MCF 10A (cell line): ENCODE results near the gene CAPN10. TPM values are rescaled to one million over a fixed set of nuclear protein-coding genes. Genes with fewer than 3 reads are reported as not detected.

Experiments used
- BruUV-seq: library from RNA; stranded (reverse); fragments of 400-500 nt; replicated peaks from 2 replicates; lab custom pipeline; 2021; lab: Mats Ljungman, UMichigan
- CTCF ChIA-PET: fragments of 300-600 bp; sonication (Branson Sonifier 250); formaldehyde crosslinking; extraction: SDS; loops from one replicate; lab custom pipeline; 2021; ENCODE audit warnings: antibody characterized with exemption, inconsistent platforms; lab: Yijun Ruan, JAX
- POLR2A ChIA-PET: fragments of 300-600, 350-650 bp; sonication (Branson Sonifier 250); formaldehyde crosslinking; extraction: SDS; loops from one replicate; lab custom pipeline; 2020; ENCODE audit warnings: antibody characterized with exemption, inconsistent platforms; lab: Yijun Ruan, JAX
- DNase-seq: peaks from one replicate; pipeline ENCODE4 v3.0.0-alpha.2; 2018; ENCODE audit not compliant: unreplicated experiment
- H3K27ac Mint-ChIP-seq: one replicate; pipeline ENCODE4 v1.8.0; 2022; ENCODE audit warnings: mild to moderate bottlenecking, low read depth, mixed read lengths; ENCODE audit not compliant: unreplicated experiment
- H3K27me3 Mint-ChIP-seq: one replicate; pipeline ENCODE4 v1.8.0; 2022; ENCODE audit warnings: mixed read lengths; ENCODE audit not compliant: insufficient read depth, unreplicated experiment
- H3K36me3 Mint-ChIP-seq: one replicate; pipeline ENCODE4 v1.8.0; 2022; ENCODE audit warnings: mild to moderate bottlenecking, moderate library complexity, mixed read lengths; ENCODE audit not compliant: insufficient read depth, unreplicated experiment
- H3K4me1 Mint-ChIP-seq: one replicate; pipeline ENCODE4 v1.8.0; 2022; ENCODE audit warnings: mixed read lengths; ENCODE audit not compliant: insufficient read depth, unreplicated experiment
- H3K4me3 Mint-ChIP-seq: one replicate; pipeline ENCODE4 v1.8.0; 2022; ENCODE audit warnings: mild to moderate bottlenecking, moderate library complexity, mixed read lengths; ENCODE audit not compliant: unreplicated experiment
- H3K9me3 Mint-ChIP-seq: one replicate; pipeline ENCODE4 v1.8.0; 2022; ENCODE audit warnings: mixed read lengths; ENCODE audit not compliant: unreplicated experiment
- intact Hi-C: fragments of 100-400 bp; cut with micrococcal nuclease; formaldehyde crosslinking; loops from 2 replicates; pipeline ENCODE4 v1.14.1; 2022
- total RNA-seq: library from RNA; stranded (reverse); gene quantifications from 2 replicates; pipeline ENCODE4 v1.2.3, GENCODE V29; 2022
- TF ChIP-seq, protein P1 (sequence below): fragments of 200-600 bp; IDR thresholded peaks from one replicate; pipeline ENCODE4 v1.8.0; 2022; ENCODE audit warnings: antibody characterized with exemption, mild to moderate bottlenecking; ENCODE audit not compliant: unreplicated experiment

Gene CAPN10
- total RNA-seq, 1 experiment from 2014 or later, result 27.6 TPM

DNA sequence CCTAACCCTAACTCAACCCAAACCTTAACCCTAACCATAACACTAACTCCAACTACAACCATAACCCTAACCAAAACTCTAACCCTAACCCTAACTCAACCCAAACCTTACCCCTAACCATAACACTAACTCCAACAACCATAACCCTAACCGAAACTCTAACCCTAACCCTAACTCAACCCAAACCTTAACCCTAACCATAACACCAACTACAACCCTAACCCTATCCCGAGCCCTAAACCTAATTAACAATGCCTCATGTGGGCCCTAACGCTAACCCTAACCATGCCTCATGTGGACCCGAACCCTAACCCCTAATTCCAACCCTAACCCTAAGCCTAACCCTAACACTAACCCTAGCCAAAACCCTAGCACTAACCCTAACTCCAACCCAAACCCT lies 27.2 kb downstream of the CAPN10 start:
- BruUV-seq, result no TSS peak
- no peaks in the 10 kb centered on the region for H3K9me3 Mint-ChIP-seq
- H3K36me3 Mint-ChIP-seq, result no peaks in the 10 kb centered on the region
- H3K4me1 Mint-ChIP-seq, result no peaks in the 10 kb centered on the region
- CTCF ChIA-PET, result interaction anchor here (0.6 kb wide), 1 partner anchor 229 kb away, joined by 4 read pairs; no protein-coding TSS in a partner anchor
- H3K27ac Mint-ChIP-seq, result no peak overlapping the region
- H3K4me3 Mint-ChIP-seq, result no peak overlapping the region
- POLR2A ChIA-PET, result no interaction called here
- H3K27me3 Mint-ChIP-seq, result peaks cover 8% of the 10 kb centered on the region
- intact Hi-C loops, result no loop called here
- TF ChIP-seq, protein P1, sequence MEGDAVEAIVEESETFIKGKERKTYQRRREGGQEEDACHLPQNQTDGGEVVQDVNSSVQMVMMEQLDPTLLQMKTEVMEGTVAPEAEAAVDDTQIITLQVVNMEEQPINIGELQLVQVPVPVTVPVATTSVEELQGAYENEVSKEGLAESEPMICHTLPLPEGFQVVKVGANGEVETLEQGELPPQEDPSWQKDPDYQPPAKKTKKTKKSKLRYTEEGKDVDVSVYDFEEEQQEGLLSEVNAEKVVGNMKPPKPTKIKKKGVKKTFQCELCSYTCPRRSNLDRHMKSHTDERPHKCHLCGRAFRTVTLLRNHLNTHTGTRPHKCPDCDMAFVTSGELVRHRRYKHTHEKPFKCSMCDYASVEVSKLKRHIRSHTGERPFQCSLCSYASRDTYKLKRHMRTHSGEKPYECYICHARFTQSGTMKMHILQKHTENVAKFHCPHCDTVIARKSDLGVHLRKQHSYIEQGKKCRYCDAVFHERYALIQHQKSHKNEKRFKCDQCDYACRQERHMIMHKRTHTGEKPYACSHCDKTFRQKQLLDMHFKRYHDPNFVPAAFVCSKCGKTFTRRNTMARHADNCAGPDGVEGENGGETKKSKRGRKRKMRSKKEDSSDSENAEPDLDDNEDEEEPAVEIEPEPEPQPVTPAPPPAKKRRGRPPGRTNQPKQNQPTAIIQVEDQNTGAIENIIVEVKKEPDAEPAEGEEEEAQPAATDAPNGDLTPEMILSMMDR, result no peak
- no peak for DNase-seq

DNA sequence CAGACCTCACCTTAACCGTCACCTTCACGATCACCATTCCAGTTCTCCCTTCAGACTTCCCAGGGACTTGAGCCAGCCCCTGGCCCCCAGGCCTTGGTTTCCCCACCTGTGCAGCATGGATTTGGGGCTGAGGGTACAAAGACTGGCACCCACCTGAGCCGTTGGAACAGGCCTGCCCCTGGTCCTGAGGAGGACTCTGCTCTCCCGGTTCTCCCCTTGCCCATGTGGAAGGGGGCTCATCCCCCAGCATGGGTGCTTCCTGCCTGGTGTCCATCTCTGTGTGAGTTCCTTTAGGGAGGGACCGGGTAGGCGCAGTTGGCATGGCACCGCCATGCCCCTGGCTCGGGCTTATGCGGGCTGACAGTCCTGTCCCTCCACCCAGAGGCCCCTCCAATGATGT lies 27.9 kb downstream of the CAPN10 start:
- peaks cover 2% of the 10 kb centered on the region for H3K27me3 Mint-ChIP-seq
- no peaks in the 10 kb centered on the region for H3K36me3 Mint-ChIP-seq

DNA sequence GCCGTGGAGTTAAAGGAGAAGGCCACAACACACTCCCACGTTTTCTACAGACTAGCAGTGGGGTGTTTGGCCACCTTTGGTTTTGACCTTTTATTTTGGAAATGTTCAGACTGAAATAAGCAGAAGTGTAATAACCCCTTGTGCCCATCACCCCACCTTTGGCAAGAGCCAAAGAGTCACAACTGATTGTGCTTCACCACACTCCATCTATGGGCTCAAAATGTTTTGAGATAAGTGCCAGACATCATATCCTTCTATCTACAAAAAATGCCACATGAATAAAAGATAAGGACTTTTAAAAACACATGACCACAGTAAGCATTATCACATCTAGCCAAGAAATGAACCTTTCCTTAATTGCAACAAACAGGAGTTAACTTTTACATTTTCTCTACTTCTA lies 28.9 kb downstream of the CAPN10 start:
- TF ChIP-seq, protein P1, result no peak
- no peaks in the 10 kb centered on the region for H3K36me3 Mint-ChIP-seq
- H3K4me3 Mint-ChIP-seq, result no peak overlapping the region
- intact Hi-C loops, result no loop called here
- no TSS peak for BruUV-seq
- H3K4me1 Mint-ChIP-seq, result no peaks in the 10 kb centered on the region
- ChIA-PET CTCF (no interaction called here), POLR2A (interaction anchor here (0.7 kb wide), 1 partner anchor 376 kb away, joined by 3 read pairs; no protein-coding TSS in a partner anchor)
- H3K27ac Mint-ChIP-seq, result no peak overlapping the region
- no peaks in the 10 kb centered on the region for H3K9me3 Mint-ChIP-seq
- no peak for DNase-seq
- no peaks in the 10 kb centered on the region for H3K27me3 Mint-ChIP-seq

More for the DNA sequence above, 27.9 kb downstream of the CAPN10 start:
- DNase-seq, result no peak
- BruUV-seq, result no TSS peak
- no peaks in the 10 kb centered on the region for H3K4me1 Mint-ChIP-seq
- no peak overlapping the region for H3K27ac Mint-ChIP-seq
- no peaks in the 10 kb centered on the region for H3K9me3 Mint-ChIP-seq
- no peak overlapping the region for H3K4me3 Mint-ChIP-seq
- TF ChIP-seq, protein P1, result no peak
- ChIA-PET POLR2A (no interaction called here), CTCF (no interaction called here)
- intact Hi-C loops, result no loop called here

DNA sequence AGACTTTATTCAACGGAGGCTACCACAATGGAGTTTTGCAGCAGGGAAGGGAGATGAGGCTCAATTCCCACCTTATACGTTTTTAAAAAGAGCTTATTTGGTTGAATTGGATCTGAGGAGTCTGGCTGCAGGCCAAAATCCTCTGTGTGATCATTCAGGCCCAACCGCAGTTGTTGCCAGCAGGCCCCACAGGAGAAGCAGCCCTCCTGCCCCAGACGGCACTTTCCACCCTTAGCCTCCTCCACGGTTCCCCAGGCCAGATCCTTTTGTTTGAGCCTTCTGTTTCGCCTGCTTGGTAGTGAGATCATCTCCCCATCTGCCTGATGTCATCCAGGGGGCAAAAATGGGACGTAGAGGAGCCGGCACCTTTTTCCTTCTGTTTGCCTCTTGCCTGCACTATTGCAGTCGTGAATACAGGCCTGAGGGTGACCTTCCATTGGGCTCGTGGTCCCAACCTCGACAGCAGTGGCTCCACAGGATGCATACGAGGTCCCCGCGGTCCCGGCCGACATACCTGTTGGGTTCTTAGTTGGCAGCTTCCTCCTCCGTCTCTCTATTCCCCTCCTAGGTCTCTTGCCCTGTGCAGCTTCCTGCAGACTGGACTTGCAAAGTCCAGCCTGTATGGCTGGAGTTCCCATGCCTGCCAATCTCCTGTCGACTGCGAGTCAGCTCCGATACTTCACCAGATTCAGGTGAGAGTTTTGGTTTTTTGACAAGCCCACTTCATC lies 29.4 kb downstream of the CAPN10 start:
- BruUV-seq, result no TSS peak
- intact Hi-C loops, result no loop called here
- CTCF ChIA-PET, result no interaction called here
- H3K27ac Mint-ChIP-seq, result no peak overlapping the region
- no peaks in the 10 kb centered on the region for H3K4me1 Mint-ChIP-seq
- no peaks in the 10 kb centered on the region for H3K9me3 Mint-ChIP-seq
- DNase-seq, result no peak
- POLR2A ChIA-PET, result interaction anchor here (0.7 kb wide), 1 partner anchor 376 kb away, joined by 3 read pairs; no protein-coding TSS in a partner anchor
- H3K4me3 Mint-ChIP-seq, result no peak overlapping the region
- TF ChIP-seq, protein P1, result no peak
- no peaks in the 10 kb centered on the region for H3K36me3 Mint-ChIP-seq
- no peaks in the 10 kb centered on the region for H3K27me3 Mint-ChIP-seq
